Myometrial cell (primary cell): Measurements from ENCODE around the gene SIK1. TPM values are rescaled to one million over a fixed set of nuclear protein-coding genes. Genes with fewer than 3 reads are reported as not detected.

Experiments used
- total RNA-seq: library from RNA; depleted of rRNA; stranded (reverse); fragments of >200 nt; gene quantifications from 2 replicates; pipeline ENCODE4 v1.2.3, GENCODE V29; 2015

Gene SIK1
- 0.53 TPM in 1 of 2 replicates, not detected in the other for total RNA-seq

DNA sequence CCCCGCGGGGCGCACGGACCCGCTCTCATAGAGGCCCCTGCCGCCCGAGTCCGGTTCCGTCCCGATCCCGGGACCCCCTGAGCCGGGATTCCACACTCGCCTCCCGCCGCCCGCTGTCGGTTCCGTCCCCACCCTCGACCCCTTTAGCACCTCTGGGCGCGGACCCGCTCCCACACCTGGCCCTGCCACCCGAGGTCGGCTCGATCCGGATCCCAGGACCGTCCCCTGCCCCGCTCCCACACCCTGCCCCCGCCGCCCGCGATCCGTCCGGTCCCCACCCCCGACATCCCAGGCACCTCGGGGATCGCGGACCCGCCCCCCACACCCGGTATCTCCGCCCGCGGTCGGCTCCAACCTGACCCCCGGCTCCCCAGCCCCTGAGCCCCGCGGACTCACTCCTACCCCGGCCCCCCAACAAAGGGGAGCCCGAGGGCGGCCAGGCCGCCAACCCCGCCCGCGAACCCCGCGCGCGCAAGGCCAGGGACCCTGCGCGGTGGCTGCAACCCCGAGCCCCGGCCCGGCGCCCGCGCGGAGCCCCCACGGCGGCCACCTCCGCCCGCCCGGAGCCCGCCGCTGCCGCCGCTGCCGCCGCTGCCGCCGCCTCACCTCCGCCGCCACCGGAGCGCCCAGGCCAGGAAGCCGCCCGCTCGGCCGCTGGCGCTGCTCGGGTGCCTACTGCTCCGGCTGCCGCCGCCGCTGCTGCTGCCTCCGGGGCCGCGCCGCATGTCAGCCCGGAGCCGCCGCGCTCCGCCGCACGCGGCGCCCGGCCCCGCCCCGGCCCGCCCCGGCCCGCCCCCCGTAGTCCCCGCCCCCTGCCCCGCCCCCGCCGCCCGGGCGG, at the start of gene SIK1:
TSS of gene SIK1 (minus strand) at position 728 of the 838 bp plus-strand sequence. CDS start 953 bp downstream, outside the sequence.

Other genes starting within 250 kb of the SIK1 start
- gene HSF2BP, start 232.4 kb upstream of the SIK1 start, total RNA-seq, result 2.7 and 4.3 TPM in 2 replicates
- gene RRP1B, start 232.4 kb upstream of the SIK1 start, total RNA-seq, result 20.9 and 23.9 TPM in 2 replicates